ENCODE data around the gene AGPAT4. TPM values are rescaled to one million over a fixed set of nuclear protein-coding genes. Genes with fewer than 3 reads are reported as not detected.
"Not testable (repeated sequence)": the region's sequence is repeated elsewhere in the genome, so short reads cannot be mapped to it uniquely, and the experiment has no call there.

AGPAT4 gene
- 1 to 10 TPM; 8.0 to 9.5 TPM for total RNA-seq

GRCh38 chr6:161273752-161274487, at the start of gene AGPAT4:
TSS of gene AGPAT4 (minus strand) at chr6:161274061. CDS start at chr6:161232213, 41,848 bp downstream.
- peaks cover 7% of the 10 kb centered on the region for H3K27me3 Mint-ChIP-seq (ENCODE audit: low read depth)
- peaks cover 24% of the 10 kb centered on the region for H3K4me1 Mint-ChIP-seq (ENCODE audit: low read depth)
- no peaks in the 10 kb centered on the region for H3K9me3 Mint-ChIP-seq
- H3K4me3 Mint-ChIP-seq = peak within 1 kb of the TSS; percentile 93 to 97
- peak; percentile 98 to 99 for ATAC-seq (replicated peaks in 1 of 2)
- peaks cover 0 to 5% of the 10 kb centered on the region in 2 donors for H3K36me3 Mint-ChIP-seq (ENCODE audit: insufficient read depth in 2 of 2)
- DNase-seq = peak; percentile 69 to 72
- peak within 1 kb of the TSS; percentile 90 for H3K27ac Mint-ChIP-seq

GRCh38 chr6:161319231-161319630, 45.4 kb upstream of the AGPAT4 start:
- peaks cover 3% of the 10 kb centered on the region in 2 donors for H3K9me3 Mint-ChIP-seq
- ATAC-seq (replicated peaks in 1 of 2) = no peak

GRCh38 chr6:161318456-161318855, 44.6 kb upstream of the AGPAT4 start:
- H3K36me3 Mint-ChIP-seq (ENCODE audit: insufficient read depth in 2 of 2) = peaks cover 0 to 5% of the 10 kb centered on the region in 2 donors
- no peak overlapping the region for H3K4me3 Mint-ChIP-seq
- no peaks in the 10 kb centered on the region for H3K4me1 Mint-ChIP-seq (ENCODE audit: low read depth)
- H3K27me3 Mint-ChIP-seq (ENCODE audit: low read depth) = peaks cover 13% of the 10 kb centered on the region
- H3K27ac Mint-ChIP-seq = no peak overlapping the region
- DNase-seq (no peak), ATAC-seq (replicated peaks in 1 of 2) (no peak)
- peaks cover 3% of the 10 kb centered on the region in 2 donors for H3K9me3 Mint-ChIP-seq

More at GRCh38 chr6:161319231-161319630, 45.4 kb upstream of the AGPAT4 start:
- H3K36me3 Mint-ChIP-seq (ENCODE audit: insufficient read depth in 2 of 2) = peaks cover 0 to 5% of the 10 kb centered on the region in 2 donors
- no peaks in the 10 kb centered on the region for H3K4me1 Mint-ChIP-seq (ENCODE audit: low read depth)
- no peak overlapping the region for H3K27ac Mint-ChIP-seq
- peaks cover 13% of the 10 kb centered on the region for H3K27me3 Mint-ChIP-seq (ENCODE audit: low read depth)
- DNase-seq = no peak
- no peak overlapping the region for H3K4me3 Mint-ChIP-seq

GRCh38 chr6:161316531-161316930, 42.7 kb upstream of the AGPAT4 start:
- H3K36me3 Mint-ChIP-seq (ENCODE audit: insufficient read depth in 2 of 2) = peaks cover 0 to 5% of the 10 kb centered on the region in 2 donors
- peaks cover 7% of the 10 kb centered on the region for H3K27me3 Mint-ChIP-seq (ENCODE audit: low read depth)
- DNase-seq (no peak), ATAC-seq (replicated peaks in 1 of 2) (no peak)
- no peaks in the 10 kb centered on the region for H3K4me1 Mint-ChIP-seq (ENCODE audit: low read depth)
- H3K4me3 Mint-ChIP-seq = no peak overlapping the region
- H3K9me3 Mint-ChIP-seq = peaks cover 3% of the 10 kb centered on the region in 2 donors
- no peak overlapping the region for H3K27ac Mint-ChIP-seq

GRCh38 chr6:161315246-161315917, 41.5 kb upstream of the AGPAT4 start:
- H3K9me3 Mint-ChIP-seq; H3K4me1 Mint-ChIP-seq (ENCODE audit: low read depth); H3K27ac Mint-ChIP-seq; H3K27me3 Mint-ChIP-seq (ENCODE audit: low read depth); ATAC-seq (replicated peaks in 1 of 2); DNase-seq; H3K4me3 Mint-ChIP-seq; H3K36me3 Mint-ChIP-seq (ENCODE audit: insufficient read depth in 2 of 2): not testable (repeated sequence)

GRCh38 chr6:161314541-161315245, 40.8 kb upstream of the AGPAT4 start:
- ATAC-seq (replicated peaks in 1 of 2); H3K27me3 Mint-ChIP-seq (ENCODE audit: low read depth); DNase-seq; H3K36me3 Mint-ChIP-seq (ENCODE audit: insufficient read depth in 2 of 2); H3K27ac Mint-ChIP-seq; H3K4me1 Mint-ChIP-seq (ENCODE audit: low read depth); H3K9me3 Mint-ChIP-seq; H3K4me3 Mint-ChIP-seq: not testable (repeated sequence)

- peaks cover 2% of the 10 kb centered on the region for H3K27me3 Mint-ChIP-seq (ENCODE audit: low read depth)
Observed at GRCh38 chr6:161313940-161314509, 40.2 kb upstream of the AGPAT4 start.

GRCh38 chr6:161313475-161313874, 39.6 kb upstream of the AGPAT4 start:
- H3K27me3 Mint-ChIP-seq (ENCODE audit: low read depth); H3K4me1 Mint-ChIP-seq (ENCODE audit: low read depth); DNase-seq; ATAC-seq (replicated peaks in 1 of 2); H3K4me3 Mint-ChIP-seq; H3K36me3 Mint-ChIP-seq (ENCODE audit: insufficient read depth in 2 of 2); H3K9me3 Mint-ChIP-seq; H3K27ac Mint-ChIP-seq: not testable (repeated sequence)

More at GRCh38 chr6:161313940-161314509, 40.2 kb upstream of the AGPAT4 start:
- no peak for ATAC-seq (replicated peaks in 1 of 2)
- peaks cover 6% of the 10 kb centered on the region for H3K4me1 Mint-ChIP-seq (ENCODE audit: low read depth)
- H3K36me3 Mint-ChIP-seq (ENCODE audit: insufficient read depth in 2 of 2) = peaks cover 0 to 5% of the 10 kb centered on the region in 2 donors
- H3K9me3 Mint-ChIP-seq = peaks cover 3 to 6% of the 10 kb centered on the region in 2 donors
- no peak overlapping the region for H3K4me3 Mint-ChIP-seq
- DNase-seq = no peak
- H3K27ac Mint-ChIP-seq = no peak overlapping the region

- not testable (repeated sequence) for H3K4me1 Mint-ChIP-seq (ENCODE audit: low read depth); H3K4me3 Mint-ChIP-seq; H3K9me3 Mint-ChIP-seq; H3K27ac Mint-ChIP-seq; H3K36me3 Mint-ChIP-seq (ENCODE audit: insufficient read depth in 2 of 2); H3K27me3 Mint-ChIP-seq (ENCODE audit: low read depth)
- ATAC-seq (replicated peaks in 1 of 2) (peak in 1 of 2 donors; percentile 62), DNase-seq (peak in 1 of 2 donors; percentile 8)
Observed at GRCh38 chr6:161309774-161310173, 35.9 kb upstream of the AGPAT4 start.

GRCh38 chr6:161308075-161308655, 34.3 kb upstream of the AGPAT4 start:
- H3K27ac Mint-ChIP-seq = no peak overlapping the region
- no peaks in the 10 kb centered on the region for H3K36me3 Mint-ChIP-seq (ENCODE audit: insufficient read depth in 2 of 2)
- H3K27me3 Mint-ChIP-seq (ENCODE audit: low read depth) = no peaks in the 10 kb centered on the region
- DNase-seq (no peak), ATAC-seq (replicated peaks in 1 of 2) (no peak)
- H3K4me3 Mint-ChIP-seq = no peak overlapping the region
- peaks cover 0 to 3% of the 10 kb centered on the region in 2 donors for H3K9me3 Mint-ChIP-seq
- peaks cover 11% of the 10 kb centered on the region for H3K4me1 Mint-ChIP-seq (ENCODE audit: low read depth)

- no peaks in the 10 kb centered on the region for H3K36me3 Mint-ChIP-seq (ENCODE audit: insufficient read depth in 2 of 2)
- ATAC-seq (replicated peaks in 1 of 2) (no peak), DNase-seq (no peak)
- no peak overlapping the region for H3K27ac Mint-ChIP-seq
- H3K4me1 Mint-ChIP-seq (ENCODE audit: low read depth) = peaks cover 11% of the 10 kb centered on the region
- H3K9me3 Mint-ChIP-seq = peaks cover 0 to 3% of the 10 kb centered on the region in 2 donors
- no peaks in the 10 kb centered on the region for H3K27me3 Mint-ChIP-seq (ENCODE audit: low read depth)
- no peak overlapping the region for H3K4me3 Mint-ChIP-seq
Observed at GRCh38 chr6:161305860-161306259, 32.0 kb upstream of the AGPAT4 start.

- no peaks in the 10 kb centered on the region for H3K9me3 Mint-ChIP-seq
- no peak overlapping the region for H3K4me3 Mint-ChIP-seq
- peaks cover 10% of the 10 kb centered on the region for H3K27me3 Mint-ChIP-seq (ENCODE audit: low read depth)
- no peak for DNase-seq
- peak in 1 of 2 donors; percentile 49 for ATAC-seq (replicated peaks in 1 of 2)
- H3K36me3 Mint-ChIP-seq (ENCODE audit: insufficient read depth in 2 of 2) = no peaks in the 10 kb centered on the region
- no peak overlapping the region for H3K27ac Mint-ChIP-seq
- H3K4me1 Mint-ChIP-seq (ENCODE audit: low read depth) = peaks cover 5% of the 10 kb centered on the region
Observed at GRCh38 chr6:161303628-161304340, 29.9 kb upstream of the AGPAT4 start.
